Cardiac fibroblast (primary cell): Measurements from ENCODE around the gene FAM114A2.

ENCODE experiments used
- DNase-seq, 2 donors: peaks; one replicate each; pipeline versions ENCODE4 v3.0.0 to v3.0.0-alpha.2; 2010; ENCODE audit warnings: low read depth in 2 of 2
- H3K4me3 ChIP-seq, 2 donors: replicated peaks in 1 of 2; 1 replicate in 1 of 2; 2 replicates in 1 of 2; pipeline ENCODE4 v1.5.1; 2011; ENCODE audit warnings: low read depth in 2 of 2, low read length in 2 of 2, mild to moderate bottlenecking in 2 of 2, moderate library complexity in 1 of 2
- TF ChIP-seq, protein P1 (sequence below): IDR thresholded peaks from one replicate; pipeline ENCODE4 v1.5.1; 2011; ENCODE audit warnings: low read depth, mild to moderate bottlenecking, low read length, inconsistent platforms

Gene FAM114A2

DNA sequence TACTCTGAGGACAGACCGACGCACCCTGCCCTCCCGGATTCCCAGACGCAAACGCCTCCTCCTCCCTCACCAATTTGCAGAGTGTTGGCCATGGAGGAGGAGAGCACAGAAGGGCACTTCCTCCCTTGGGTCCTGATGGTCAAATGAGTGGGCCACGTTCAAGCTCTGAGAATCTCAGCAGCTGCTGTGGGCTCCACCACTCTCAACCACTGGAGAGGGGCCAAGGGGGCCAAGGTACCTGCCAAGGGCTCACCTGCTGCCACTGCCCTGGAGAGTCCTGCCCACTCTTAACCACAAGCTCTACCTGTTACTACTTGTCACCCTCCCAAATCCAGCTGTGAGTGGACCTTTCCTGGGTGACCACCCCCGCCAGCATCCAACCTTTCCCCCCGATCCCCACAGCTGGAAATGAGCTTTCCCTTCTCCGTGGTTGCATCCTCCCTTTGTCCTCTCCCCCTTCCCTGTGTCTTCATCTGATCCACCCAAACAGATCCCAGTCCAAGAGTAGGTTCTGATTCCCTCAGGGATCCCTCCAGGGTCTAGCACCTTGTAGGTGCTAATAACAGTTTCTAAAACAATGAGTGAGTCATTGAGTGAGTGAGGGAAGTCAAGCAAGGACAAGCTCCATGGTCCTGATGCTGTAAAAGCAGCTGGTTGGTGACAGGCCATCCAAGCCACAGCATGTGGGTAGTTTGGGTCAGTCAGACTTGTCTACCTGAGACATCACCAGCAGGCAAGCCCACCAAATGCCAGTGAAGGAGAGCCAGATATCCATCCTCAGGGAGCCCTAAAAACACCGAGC lies 69.7 kb downstream of the FAM114A2 start:
- no peak overlapping the region for H3K4me3 ChIP-seq
- TF ChIP-seq, protein P1, sequence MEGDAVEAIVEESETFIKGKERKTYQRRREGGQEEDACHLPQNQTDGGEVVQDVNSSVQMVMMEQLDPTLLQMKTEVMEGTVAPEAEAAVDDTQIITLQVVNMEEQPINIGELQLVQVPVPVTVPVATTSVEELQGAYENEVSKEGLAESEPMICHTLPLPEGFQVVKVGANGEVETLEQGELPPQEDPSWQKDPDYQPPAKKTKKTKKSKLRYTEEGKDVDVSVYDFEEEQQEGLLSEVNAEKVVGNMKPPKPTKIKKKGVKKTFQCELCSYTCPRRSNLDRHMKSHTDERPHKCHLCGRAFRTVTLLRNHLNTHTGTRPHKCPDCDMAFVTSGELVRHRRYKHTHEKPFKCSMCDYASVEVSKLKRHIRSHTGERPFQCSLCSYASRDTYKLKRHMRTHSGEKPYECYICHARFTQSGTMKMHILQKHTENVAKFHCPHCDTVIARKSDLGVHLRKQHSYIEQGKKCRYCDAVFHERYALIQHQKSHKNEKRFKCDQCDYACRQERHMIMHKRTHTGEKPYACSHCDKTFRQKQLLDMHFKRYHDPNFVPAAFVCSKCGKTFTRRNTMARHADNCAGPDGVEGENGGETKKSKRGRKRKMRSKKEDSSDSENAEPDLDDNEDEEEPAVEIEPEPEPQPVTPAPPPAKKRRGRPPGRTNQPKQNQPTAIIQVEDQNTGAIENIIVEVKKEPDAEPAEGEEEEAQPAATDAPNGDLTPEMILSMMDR, result no peak
- DNase-seq, result no peak

DNA sequence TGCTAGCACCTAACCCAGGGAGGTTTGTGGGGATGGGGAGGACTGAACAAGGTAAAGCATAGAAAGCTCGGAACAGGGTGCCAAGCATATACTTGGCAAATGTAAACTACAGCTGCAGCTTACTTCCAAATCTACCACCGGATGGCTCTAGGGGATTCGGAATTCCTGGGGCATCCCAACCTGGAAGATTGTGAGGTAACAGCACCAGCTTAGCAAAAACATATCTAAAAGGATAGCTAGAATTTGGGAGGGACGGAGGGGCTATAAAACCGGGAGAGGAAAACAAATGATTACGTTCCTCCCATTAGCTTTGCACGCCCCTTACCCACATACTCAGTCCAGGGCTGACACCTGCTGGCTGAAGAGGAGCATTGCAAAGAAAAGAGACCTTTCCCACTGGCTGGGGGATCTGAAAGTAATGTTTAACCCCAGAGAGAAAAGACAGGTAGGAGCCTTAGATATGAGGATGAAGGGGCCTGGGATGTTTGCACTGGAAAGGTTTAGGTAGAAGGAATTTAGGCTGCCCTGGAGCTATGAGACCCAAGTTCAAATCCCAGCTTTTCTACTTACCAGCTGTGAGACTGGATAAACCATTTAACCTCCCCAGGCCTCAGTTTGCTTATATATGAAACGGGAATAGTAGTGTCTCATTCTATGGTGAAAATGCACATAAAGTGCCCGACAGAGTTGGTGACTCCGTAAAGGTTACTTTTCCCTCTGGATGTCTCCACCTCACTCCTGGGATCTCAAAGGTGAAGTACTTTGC lies 73.6 kb downstream of the FAM114A2 start:
- H3K4me3 ChIP-seq, result no peak overlapping the region
- peak; percentile 65 to 68 for DNase-seq
- TF ChIP-seq, protein P1, result peak; percentile 83

DNA sequence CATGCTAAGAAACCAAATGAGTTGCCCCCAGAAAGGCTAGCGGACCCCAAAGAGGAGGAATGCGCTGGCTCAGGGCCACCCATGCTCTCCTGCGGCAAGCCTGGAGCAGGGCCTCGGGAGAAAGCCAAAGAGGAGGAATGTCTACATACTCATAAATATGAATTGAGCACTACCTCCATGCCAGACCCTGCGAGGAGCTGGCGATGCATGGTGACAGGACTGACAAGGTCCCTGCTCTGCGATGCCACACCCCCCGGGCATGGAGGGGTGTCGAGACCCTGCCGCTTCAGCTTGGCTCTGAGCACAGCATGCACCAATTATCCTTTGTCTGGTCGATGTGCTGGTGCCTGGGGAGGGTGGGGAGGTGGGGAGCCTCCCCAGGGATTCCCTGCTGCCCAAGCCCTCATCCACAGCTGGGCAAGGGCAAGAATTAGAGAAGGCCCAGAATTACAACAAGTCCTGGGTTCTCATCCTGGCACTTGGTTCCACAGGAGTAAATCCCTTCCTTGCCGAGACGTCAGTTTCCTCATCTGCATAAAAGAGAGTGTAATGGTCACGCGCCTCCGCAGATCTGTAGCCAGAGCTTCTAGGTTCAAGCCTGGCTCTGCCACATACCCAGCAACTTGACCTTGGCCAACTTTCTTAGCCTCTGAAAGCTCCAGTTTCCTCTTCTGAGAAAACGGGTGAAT lies 74.4 kb downstream of the FAM114A2 start:
- H3K4me3 ChIP-seq, result no peak overlapping the region
- TF ChIP-seq, protein P1, result no peak
- no peak for DNase-seq

DNA sequence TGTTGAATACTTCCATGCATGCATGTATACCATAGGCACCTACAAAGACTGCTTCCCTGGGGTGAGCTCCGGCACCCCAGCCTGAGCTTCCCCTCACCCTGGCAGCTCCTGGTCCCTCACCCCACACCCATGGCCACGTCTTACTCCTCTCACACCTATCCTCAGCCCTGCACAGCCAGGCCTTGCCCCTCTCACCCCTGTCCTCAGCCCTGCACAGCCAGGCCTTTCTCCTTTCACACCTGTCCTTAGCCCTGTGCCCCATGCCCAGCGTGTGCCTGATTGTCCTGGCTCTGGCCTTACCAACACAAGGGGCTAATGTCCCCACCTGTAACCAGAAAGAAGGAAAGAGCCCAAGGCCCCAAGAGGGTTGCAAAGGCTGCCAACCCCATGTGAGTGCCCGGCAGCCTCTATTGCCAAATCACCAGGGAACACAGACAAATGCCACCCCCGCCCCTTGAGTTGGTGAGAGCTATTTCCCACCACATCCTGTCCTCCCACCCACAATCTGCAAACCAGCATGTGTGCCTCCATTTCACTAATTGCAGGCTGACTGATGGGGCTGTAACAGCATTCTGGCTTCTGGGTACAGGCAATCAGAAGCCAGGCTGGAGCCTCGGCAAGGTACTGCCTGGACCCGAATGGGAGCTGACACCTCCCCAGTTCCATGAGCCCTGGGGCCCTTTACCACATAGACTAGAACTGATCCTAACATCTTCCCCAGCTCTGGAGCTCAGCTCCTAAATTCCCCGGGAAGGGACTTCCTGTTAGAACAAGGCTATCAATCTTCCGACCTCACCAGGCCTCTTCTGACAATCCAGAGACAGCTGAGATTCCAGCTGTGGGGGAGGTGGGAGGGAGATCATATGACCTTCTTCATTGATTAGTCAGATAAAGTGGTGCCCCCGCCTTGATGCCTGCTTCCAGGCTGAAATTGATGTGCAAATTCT lies 78.2 kb downstream of the FAM114A2 start:
- no peak for DNase-seq
- TF ChIP-seq, protein P1, result no peak
- no peak overlapping the region for H3K4me3 ChIP-seq

DNA sequence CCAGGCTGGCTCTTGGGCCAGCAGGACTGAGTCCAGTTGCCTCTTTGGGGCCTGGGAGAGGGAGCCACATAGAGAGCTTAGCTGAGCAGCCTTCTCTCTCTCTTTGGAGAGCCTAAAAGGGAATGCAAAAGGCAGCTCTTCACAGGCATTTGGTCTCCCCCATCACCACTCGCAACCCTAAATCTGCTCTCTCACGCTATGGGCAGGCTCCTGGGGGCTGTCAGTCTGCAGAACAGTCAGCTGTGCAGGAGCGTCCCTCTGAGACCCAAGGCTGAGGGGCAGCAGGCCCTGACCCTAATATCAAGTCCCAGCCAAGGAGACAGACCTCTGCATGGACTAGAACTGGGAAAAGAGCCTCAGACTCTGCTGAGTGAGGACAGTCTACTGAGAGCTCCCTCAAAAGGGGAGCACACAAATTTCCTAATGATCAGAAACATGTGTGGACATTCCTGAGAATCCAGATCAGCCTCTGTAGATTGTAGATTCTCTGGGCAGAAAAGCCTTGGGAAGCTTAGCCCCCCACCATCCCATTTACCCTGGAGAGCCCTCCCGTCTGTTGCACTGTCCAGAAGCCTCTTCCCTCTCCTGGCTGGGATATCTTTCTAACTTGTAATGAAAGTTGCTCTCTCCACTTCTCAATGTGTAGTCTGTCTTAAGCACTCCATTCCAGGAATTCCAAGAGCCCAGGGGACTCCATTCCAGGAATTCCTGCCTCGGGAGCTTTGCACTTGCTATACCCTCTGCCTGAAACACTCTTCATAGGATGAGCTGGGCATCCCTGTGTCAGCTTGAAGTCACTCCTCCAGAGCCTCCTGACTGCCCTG lies 79.4 kb downstream of the FAM114A2 start:
- TF ChIP-seq, protein P1, result no peak
- DNase-seq, result peak; percentile 16 to 38
- no peak overlapping the region for H3K4me3 ChIP-seq
